Neural progenitor cell (in vitro differentiated cells): ENCODE results near the gene DCDC1.

Source experiments
- CTCF ChIP-seq: fragments of 200-600 bp; sonication (generic); IDR thresholded peaks from 2 replicates; pipeline ENCODE4 v1.5.1; 2017; ENCODE audit warnings: antibody characterized with exemption, mild to moderate bottlenecking
- EZH2 ChIP-seq: fragments of 200-600 bp; sonication (generic); IDR thresholded peaks from 2 replicates; pipeline ENCODE4 v1.6.1; 2017; ENCODE audit warnings: antibody characterized with exemption, mild to moderate bottlenecking, moderate library complexity

GRCh38 chr11:31414338-31414737, 44.8 kb upstream of the DCDC1 start:
- TF ChIP-seq CTCF, result no peak
- TF ChIP-seq EZH2, result no peak
